Stimulated activated naive CD4-positive, alpha-beta T cell (primary cell): ENCODE results near the gene NFYB.
"Not testable (repeated sequence)": the region's sequence is repeated elsewhere in the genome, so short reads cannot be mapped to it uniquely, and the experiment has no call there.

Experiments used
- DNase-seq, 6 experiments: peaks; one replicate each; lab custom pipeline; 2025; lab: John Stamatoyannopoulos, UW

Gene NFYB

DNA sequence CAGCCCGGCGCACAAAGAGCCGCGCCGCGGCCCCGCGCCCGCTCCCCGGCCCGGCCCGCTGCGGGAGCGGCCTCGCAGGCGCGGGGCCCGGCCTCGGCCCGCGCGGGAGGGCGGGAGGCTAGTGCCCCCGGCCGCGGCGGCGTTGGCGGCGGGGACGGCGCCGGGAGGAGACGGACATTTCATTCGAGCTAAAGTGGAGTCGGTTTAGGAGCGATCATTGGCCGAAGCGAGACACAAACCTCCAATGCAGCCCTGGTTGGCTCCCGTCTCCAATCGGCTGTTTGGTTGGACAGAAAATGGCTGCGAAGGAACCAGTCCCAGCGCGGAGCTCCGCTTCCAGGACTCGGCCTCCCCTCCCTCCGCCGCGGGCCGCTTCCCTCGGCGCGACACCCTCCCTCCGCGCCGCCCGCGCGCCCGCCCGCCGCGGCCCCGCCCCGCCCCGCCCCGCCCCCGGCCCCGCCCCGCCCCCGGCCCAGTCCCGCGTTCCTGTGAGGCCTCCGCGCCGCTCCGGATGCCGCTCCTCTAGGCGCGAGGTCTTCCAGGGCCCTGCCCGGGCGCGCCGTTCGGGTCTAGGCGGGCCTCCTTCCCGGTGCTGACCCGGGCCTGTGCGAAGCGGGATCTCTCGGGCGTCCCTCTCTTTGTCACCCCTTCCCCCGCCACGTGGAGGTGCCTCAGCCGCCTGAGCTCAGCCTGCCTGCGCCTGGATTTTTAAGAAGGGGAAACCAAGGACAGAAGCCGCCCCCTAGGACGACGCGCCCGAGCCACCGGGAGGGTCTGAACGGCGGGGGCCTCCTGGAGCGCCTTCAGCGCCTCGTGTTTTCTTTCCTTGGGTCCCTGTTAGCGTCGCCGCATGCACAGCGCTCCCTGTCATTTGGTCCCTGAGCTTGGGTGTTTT, at the start of gene NFYB:
Gene NFYB (minus strand): TSS at position 309 of the 895 bp plus-strand sequence. CDS start 2,757 bp downstream, outside the sequence.
- DNase-seq = peak; percentile 90 to 94 (median 92)

DNA sequence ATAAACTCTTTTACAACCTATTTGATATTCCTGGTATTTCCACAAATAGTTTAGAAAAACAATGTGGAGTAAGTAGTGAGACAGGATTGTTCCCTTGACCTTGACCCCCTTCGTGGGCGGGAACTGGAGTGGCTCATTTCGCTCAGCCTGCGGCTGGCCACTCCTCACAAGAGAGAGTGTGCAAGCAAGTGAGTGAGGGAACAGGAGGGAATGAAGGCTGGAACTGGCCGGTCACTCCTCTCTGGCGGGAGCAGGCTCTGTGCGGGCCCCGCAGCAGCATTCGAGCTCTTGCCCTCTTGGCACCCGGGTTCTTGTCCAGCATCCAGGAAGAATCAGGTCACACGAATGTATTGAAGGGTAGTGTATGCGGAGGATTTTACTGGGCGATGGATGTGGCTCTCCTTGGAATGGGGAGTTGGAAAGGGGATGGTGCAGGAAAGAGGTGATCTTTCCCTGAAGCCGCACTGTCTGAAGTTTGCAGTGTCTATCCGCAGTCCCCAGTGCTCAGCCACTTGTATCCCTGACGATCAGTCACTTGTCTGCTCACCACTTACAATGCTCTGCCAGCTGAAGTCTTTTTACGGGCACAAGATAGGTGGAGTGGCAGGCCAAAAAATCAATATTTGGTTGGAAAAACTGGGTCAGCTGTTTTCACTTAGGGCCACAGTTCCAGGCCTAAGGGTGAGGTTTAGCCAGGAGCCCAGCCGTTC, 49.6 kb upstream of the NFYB start:
- no peak for DNase-seq

DNA sequence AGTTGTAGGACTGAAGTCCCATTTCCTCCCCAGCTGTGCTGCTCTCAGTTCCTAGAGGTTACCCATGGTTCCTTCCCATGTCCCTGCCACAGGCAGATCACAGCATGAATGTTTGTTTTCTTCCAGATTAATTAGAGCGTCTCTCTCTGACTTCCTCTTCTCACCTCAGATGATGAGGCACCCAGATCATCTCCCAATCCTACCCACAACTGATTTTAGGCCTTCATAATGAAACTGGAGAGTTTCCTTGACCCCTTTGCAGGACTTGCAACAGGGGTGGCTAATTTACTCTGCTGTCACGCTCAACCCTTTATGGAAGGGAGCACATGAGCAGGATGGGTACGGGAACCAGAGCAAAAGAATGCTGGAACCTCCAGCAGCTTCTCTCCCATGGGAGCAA, 45.4 kb upstream of the NFYB start:
- no peak for DNase-seq

DNA sequence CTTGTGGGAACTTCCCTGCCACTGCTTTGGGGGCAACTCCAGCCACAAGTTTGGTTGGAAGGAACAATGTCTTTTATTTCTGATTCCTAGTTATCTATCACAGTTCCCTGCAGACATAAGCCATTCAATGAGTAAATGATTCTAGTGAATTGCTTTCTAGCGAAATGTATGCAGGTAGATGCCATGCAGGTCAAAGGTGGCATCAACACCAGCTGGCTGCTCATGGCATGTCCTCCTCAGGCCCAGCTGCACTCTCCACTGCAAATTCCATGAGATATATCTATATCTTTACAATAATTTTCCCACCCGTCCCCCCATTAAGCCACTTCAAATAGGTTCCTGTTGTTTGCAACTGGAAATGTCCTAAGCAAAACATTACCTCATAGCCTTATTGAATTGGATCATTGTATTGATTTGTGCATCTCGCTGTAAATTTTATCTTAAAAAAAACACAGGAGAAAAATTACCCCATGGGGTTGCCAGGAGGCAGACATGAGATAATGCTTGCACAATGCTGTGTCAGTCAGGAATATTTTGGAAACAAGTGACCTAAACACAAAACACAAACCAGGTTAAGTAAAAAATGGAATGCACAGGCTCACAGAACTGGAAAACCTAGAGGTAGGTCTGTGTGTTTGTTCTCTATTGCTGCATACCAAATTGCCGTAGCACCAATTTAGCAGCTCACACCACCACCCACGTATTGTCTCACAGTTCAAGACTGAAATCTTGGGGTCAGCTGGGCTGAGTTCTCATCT, 44.8 kb upstream of the NFYB start:
- DNase-seq = no peak

DNA sequence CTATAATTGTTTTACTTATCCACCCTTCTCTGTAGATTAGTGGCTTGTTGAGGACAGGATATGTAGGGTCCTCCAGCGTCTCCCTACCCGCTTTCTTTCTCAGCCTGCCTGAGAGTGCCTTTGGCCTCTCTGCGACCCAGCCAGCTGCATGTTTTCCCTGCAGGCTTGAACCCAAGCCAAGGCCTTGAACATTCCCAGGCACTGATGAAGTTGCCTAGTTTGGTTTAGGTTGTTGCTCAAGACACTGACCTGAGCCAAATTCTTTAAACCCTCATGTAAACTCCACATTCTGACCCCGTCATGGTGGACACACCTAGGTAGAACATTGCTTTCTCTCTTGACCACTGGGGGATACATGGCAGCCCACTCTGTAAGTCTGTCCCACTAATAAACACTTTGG, 44.1 kb upstream of the NFYB start:
- no peak for DNase-seq

DNA sequence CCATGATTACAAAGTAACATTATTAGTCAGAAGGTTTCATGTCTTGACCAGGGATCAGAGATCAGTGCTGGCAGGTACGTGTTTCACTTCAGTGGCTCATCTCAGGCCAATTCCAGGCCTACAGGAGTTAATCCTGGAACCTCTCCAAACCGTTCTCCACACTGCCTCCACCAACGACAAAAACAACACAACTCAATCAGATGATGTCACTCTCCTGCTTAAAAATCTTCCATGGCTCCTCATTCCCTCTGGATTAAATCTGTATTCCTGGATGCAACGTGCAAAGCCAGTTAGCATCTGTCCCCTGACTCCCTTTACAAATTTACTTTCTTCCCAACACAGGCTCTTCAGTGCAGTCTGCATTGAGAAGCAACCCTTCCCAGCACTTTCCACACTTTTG, 43.3 kb upstream of the NFYB start:
- no peak for DNase-seq

DNA sequence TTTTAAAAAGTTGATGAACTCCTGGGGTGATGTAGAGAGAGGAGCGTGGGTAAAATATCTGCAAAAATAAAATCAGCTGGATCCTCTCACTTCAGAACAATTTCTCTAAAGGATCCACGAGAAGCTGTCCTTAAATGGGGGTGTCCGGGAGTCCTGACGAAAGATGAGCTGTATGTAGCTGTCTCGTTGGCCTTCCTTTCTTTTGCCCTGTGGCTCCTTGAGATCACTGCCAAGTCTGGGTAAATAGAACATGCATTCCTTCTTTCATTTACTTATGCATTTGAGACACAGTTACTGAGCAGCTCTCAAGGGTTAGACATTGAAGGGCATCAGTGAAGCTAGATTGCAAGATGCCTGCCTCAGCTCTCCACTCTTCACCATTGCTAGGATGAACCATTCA, 42.4 kb upstream of the NFYB start:
- DNase-seq = no peak

DNA sequence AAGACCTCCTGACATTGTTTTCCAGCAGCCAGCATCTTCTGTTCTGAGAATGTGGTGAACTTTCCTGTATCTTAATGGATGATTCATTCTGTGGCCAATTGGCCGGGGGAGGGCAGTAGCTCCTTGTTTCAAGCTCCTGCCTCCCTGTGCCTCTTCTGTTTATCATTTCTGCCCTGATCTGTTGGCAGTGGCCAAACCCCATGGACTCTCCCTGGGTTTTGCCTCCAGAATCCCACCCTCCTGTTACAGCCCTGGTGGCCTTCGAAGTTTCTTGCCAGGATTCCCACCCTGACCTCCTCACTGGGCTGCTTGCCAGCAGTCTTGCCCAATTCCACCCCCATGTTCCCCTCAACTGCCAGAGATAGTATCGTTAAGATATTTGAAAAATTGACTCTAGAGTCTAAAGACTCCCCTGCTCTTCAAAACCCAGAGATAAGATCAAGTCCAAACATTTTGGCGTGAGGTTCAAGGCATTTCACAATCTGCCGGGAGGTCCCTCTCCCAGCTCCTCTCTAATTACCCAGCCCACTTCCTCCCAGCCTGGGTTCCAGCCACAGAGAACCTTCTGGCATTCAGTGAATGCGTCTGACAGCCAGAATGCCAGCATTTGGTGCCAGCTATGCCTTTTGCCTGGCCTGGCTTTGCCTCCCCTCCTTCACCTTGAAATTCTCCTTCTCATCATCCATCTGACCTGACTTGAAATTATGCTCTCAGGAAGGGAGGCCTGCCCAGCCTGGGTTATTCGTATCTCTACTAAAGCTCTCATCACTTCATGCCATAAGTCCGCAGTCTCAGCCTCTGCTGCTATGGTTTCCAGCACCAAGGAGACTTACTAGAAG, 39.9 kb upstream of the NFYB start:
- no peak for DNase-seq

DNA sequence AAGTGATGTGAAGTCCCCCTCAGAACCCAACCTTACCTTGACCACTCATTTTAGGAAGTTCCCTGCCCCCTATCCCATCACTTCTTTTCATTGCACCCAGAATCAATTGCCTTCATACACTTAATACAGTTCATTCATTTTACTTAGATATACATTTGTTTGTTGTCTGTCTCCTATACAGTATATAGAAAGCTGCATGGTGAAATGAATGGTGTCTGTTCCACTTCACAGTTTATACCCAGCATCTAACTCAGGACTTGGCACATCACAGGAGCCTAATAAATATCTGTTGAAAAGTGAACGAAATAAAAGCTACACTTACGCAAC, 39.3 kb upstream of the NFYB start:
- no peak for DNase-seq

DNA sequence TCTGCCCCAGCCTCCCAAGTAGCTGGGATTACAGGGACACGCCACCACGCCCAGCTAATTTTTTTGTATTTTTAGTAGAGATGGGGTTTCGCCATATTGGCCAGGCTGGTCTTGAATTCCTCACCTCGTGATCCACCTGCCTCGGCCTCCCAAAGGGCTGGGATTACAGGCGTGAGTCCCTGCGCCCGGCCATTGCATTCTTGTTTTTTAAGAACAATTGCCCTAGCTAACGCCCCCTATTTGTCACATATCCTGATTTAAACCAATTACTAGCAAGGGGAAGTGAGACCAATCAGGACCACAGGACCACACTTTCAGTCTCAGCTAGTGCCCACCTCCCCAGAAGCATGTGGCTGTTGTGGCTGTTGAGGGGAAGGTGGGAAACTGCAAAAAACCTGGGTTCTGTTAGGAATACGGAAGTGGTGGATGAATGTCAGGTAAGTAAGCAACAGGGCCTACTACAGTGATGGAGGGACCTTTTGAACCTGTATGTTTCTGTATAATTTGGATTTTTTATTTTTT, 37.8 kb upstream of the NFYB start:
- no peak for DNase-seq

DNA sequence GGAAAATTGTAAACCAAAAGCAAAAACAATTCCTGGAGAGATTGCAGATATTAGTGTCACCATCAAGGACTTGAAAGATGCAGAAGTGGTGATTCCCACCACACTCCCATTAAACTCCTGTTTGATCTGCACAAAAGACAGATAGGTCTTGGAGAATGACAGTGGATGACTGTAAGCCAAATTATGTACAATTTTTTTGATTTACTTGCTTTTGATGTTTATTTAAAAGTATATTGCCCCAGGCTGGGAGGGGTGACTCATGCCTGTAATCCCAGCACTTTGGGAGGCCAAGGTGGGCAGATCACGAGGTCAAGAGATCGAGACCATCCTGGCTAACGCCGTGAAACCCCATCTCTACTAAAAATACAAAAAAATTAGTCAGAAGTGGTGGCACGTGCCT, 35.8 kb upstream of the NFYB start:
- not testable (repeated sequence) for DNase-seq

DNA sequence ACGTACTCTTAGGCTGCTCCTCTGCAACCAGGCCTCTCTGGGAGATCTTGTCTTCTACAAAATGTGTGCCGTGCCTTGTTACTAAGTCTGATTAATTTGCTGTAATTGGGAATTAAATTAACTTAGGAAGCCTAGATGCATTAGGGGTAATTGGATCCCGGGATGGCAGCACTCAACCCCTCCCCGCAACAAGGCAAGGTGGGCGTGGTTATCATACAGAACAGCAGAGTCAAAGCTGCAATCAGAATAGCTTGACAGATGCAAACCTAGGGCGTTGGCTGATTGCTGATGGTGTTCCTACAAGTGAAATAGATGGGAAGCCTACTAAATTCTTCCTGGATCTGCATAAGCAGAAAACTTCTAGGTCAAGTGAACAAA, 34.5 kb upstream of the NFYB start:
- no peak for DNase-seq

DNA sequence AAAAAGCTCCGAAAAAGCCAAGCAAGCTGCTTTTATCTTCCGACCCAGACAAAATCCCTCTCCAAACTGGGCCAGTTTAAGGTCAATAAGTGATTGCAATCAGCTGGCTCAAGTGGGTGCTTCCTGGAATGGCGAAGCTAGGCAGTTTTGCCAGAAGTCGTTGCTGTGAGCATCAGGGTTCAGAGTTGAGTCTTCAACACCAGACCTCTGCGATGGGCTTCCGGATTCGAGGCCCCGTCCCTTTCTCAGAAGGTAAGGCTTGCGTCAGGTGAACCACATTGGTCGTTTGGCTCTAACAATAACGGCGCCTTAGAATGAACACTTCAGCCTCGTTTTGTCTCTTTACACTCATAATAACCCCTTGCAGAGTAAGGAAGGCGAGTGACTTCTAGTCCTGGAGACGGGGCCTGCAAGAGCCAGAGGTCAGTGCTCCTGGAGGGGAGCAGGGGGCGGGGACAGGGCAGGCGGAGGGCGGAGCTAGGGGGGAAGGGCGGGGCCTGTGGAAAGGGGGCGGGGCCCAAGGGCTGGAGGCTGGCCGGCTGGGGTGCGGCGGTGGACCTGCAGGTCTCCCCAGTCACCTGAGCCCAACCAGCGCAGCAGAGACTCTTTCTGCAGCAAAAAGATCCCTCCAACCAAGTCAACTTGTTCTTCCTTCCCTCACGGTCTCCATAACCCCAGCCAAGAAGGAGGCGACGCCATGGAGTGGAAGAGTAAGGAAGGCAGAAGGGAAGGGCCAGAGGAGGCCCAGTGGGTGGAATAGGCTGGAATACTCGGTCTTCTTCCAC, 34.0 kb upstream of the NFYB start:
- no peak for DNase-seq

DNA sequence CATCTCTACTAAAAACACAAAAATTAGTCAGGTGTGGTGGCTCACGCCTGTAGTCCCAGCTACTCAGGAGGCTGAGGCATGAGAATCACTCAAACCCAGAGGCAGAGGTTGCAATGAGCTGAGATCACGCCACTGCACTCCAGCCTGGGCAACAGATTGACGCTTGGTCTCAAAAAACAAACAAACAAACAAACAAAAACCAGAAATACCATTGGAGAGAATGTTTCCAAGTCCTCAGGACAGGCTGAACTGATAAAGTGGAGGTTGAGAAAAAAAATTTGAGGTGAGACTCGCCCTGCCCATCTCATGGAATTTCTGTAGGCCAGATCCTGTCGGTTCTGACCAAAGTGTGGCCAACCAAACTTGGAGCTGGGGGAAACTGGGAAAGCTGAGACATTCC, 30.6 kb upstream of the NFYB start:
- DNase-seq = no peak

DNA sequence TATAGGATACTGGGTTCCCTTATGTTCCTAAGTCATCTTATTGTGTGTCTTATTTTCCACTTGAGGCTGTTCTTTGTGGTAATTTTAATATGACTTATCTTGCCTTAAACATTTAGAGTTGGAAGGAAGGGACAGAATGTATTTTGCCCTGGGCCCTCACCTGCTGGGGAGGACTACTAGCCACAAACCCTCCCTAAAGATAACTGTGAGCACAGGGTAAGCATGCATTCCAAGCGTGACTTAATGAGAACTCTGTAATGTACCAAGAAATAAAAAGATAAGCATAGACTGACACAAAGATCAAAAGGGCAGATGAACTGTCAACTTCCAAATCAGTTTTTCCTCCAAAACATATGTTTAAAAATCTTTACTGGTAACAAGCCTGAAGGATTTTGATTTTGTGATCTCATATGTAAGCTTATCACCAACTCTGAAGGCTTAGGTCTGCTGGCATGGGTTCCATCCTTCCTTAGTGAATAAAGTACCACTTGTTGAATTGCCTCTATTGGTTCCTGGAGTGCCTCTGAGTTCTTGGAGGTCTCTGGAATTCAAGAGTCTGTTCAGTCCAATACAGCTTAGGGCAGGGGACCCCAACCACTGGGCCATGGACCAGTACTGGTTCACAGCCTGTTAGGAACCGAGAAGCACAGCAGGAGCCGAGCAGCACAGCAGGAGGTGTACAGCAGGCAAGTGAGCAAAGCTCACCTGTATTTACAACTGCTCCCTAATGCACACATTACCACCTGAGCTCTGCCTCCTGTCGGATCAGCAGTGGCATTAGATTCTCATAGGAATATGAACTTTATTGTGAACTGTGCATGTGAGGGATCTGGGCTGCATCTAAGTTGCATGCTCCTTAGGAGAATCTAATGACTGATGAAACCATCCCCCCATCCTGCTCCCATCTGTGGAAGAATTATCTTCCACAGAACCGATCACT, 29.8 kb upstream of the NFYB start:
- no peak for DNase-seq

DNA sequence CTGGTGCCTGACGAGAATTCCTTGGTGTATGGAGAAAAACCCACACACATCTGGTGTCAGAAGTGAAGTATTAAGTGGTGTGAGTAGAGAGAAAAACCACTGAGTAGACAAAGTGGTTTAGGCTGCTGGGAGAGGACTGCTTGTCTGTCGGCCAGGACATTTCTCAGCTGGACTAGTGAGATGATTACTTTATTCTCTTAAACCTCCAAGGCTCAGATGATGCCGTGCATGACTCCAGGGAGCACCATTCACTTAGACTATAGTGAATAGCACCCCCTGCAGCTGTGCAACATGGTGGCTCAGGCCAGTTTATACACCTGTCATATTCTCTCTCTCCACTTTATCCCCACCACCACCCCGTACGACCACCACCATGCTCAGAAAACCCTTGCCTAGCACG, 28.5 kb upstream of the NFYB start:
- DNase-seq = no peak

DNA sequence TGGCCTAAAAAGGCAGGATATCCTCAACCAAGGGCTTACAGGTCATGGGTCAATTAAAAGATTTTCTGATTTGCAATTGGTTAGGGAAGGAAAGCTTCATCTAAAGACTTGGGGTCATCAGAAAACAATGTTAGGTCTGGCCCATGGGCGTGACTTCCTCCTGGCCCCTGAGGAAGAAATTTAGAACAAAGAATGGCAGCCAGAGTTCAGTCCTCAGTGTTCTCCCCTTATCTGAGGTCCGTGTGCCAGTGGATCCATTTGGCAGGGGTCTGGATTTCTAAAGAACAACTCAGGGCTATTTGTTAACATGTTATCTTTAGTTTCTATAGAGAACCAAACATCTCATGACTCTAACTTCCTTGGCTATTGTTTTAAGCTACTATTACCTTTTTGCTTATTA, 27.8 kb upstream of the NFYB start:
- DNase-seq = no peak

DNA sequence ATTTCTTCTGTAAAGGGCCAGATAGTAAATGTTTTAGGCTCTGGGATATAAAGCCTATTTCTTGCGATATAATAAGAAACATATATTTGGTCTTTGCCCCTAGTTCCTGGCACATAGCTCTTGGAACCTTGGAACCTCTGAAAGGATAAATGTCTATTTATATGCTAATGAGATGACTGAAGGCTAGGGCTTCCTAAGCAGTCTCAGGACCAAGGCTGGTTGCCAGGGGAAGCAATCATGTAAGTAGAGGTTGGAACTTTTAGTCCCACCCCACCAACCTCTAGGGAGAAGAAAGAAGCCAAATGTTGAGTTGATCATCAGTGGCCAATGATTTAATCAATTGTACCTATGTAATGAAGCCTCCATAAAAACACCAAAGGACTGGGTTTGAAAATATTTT, 26.6 kb upstream of the NFYB start:
- DNase-seq = no peak

DNA sequence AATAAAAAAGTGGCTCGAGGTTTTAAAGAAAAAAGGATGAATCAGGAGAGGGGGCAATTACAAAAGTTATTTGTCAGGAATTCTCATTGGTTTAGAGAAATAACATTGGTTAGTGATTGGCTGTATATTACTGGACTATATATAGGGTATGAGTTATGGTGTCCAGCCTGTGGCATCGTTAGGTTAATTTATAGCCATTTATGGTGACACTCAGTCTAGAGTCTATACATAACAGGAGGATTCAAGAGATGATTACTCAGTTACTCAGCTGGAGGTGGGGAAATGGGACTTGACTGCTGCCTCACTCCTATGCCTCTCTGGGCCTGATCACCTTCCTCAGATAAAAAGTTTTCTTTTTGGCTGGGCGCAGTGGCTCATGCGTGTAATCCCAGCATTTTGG, 25.6 kb upstream of the NFYB start:
- no peak for DNase-seq

DNA sequence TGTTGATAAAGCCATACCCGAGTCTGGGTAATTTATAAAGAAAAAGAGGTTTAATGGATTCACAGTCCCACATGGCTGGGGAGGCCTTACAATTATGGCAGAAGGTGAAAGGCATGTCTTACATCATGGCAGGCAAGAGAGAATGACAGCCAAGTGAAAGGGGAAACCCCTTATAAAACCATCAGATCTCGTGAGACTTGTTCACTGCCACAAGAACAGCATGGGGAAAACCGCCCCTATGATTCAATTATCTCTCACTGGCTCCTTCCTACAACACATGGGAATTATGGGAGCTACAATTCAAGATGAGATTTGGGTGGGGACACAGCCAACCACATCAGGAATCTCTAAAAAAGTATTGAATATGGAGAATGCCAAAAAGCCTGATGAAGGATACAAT, 25.0 kb upstream of the NFYB start:
- not testable (repeated sequence) for DNase-seq
